Right lobe of liver (tissue), 6 donors: Measurements from ENCODE around the gene DDI1. TPM values are rescaled to one million over a fixed set of nuclear protein-coding genes. Genes with fewer than 3 reads are reported as not detected.

Experiments used
- ATAC-seq, 4 donors: fragments of 200-7000 bp; cut with Tn5 transposase; one replicate each; pipeline ENCODE4 v1.9.1; 2020; ENCODE audit warnings: mild to moderate bottlenecking in 4 of 4, moderate library complexity in 4 of 4
- DNase-seq, 3 donors: peaks; one replicate each; pipeline ENCODE4 v3.0.0-alpha.2; 2020
- H3K27ac ChIP-seq, 3 donors: fragments of 200-600 bp; one replicate each; pipeline ENCODE4 v1.8.0; 2022
- H3K27me3 ChIP-seq, 2 donors: fragments of 200-600 bp; one replicate each; pipeline ENCODE4 v1.8.0; 2022
- H3K36me3 ChIP-seq, 4 donors: fragments of 200-600 bp; sonication (generic) in 1 of 4; one replicate each; pipeline versions ENCODE4 v1.5.1 to v1.8.0; 2017 to 2022; ENCODE audit warnings: control low read depth in 1 of 4
- H3K4me1 ChIP-seq, 4 donors: fragments of 200-600 bp; sonication (generic) in 1 of 4; one replicate each; pipeline versions ENCODE4 v1.5.1 to v1.8.0; 2017 to 2022; ENCODE audit warnings: control low read depth in 1 of 4
- H3K4me3 ChIP-seq, 3 donors: fragments of 200-600 bp; one replicate each; pipeline ENCODE4 v1.8.0; 2022
- H3K9me3 ChIP-seq, 4 donors: fragments of 200-600 bp; sonication (generic) in 1 of 4; one replicate each; pipeline versions ENCODE4 v1.5.1 to v1.8.0; 2017 to 2022; ENCODE audit warnings: control low read depth in 1 of 4
- POLR2A ChIP-seq: fragments of 450-650 bp; IDR thresholded peaks from one replicate; pipeline ENCODE4 v1.6.1; 2017; ENCODE audit warnings: antibody characterized with exemption, mild to moderate bottlenecking
- WGBS: methylation state at CpG from one replicate; pipeline ENCODE4 v1.1.6; 2018; ENCODE audit warnings: low coverage, low lambda C conversion rate; ENCODE audit not compliant: insufficient coverage; ENCODE audit errors: missing lambda C conversion rate; 5-methylcytosine and 5-hydroxymethylcytosine counted together
- intact Hi-C, 2 donors: fragments of 100-400 bp; cut with DNase I; formaldehyde crosslinking; loops; one replicate each; pipeline versions ENCODE4 v1.11.2 to v1.14.1; 2022
- total RNA-seq, 6 experiments: library from RNA; depleted of rRNA in 2 of 6; stranded (reverse); fragments of >200 nt in 2 of 6; fragmentation: NEBNext Ultra II Directional in 3 of 6; extraction: Animal tissue kit (Norgen Biotek cat#: 25700) in 3 of 6; gene quantifications; one replicate each; pipeline versions ENCODE4 v1.1.0 to v1.2.4, GENCODE V29; 2016 to 2023
- TF ChIP-seq, protein P1 (sequence below), 4 donors: fragments of 200-600 bp in 3 of 4; fragments of 450-650 bp in 1 of 4; IDR thresholded peaks; one replicate each; pipeline versions ENCODE4 v1.5.1 to v1.8.0; 2016 to 2022; ENCODE audit warnings: antibody characterized with exemption in 4 of 4, mild to moderate bottlenecking in 2 of 4
- donor health status: DM: no; HTN: yes; CAD: no.
- donor health status: DM: no; HTN: no; CAD: no.
- donor health status: DM: no; HTN: no; CAD: no.
- donor health status: DM: no; HTN: yes; CAD: no.
- donor health status: DM: no; HTN: yes; CAD: no.

DDI1 gene
- total RNA-seq, 6 experiments from 2014 or later: not detected

DNA sequence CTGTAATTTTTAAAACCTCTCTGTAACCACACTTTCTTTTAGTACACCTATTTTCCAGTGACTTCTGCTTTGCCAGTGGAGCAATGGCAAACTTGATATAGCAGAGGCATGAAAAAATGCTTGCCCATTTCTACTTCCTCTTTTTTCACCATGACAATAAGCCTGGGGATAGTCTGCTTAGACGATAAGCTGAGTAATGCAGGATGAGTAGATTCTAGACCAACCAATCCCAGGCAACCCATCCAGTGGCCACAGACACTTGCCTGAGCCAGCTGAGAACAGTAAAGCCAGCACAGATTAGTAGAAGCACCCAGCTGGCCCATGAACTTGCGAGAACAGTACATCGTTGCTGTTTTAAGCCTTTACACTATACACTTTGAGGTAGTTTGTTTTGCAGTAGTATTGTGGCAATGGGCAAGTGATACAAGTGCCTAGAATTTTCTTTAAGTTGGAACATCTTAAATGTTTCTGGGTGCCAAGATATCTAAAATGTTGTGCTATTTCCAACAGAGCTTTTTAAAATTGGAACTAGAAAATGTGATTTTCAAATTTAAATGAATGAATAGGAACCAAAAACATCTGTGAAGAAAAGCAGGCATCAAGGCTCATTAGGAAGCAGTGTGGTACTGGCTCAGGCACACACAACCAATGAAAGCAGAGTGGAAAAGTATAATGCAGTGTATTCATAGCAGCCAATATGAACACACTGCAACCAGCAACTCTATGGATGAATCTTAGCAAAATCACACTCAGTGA is 37.7 kb downstream of the DDI1 start:
- no peaks in the 10 kb centered on the region for H3K9me3 ChIP-seq
- 46% methylated on average over 3 of the region's 3 CpGs for WGBS
- no peaks in the 10 kb centered on the region for H3K36me3 ChIP-seq
- H3K27me3 ChIP-seq: no peaks in the 10 kb centered on the region
- no peak overlapping the region for H3K27ac ChIP-seq
- H3K4me3 ChIP-seq: no peak overlapping the region
- ATAC-seq: peak in 3 of 4 donors; percentile 17 to 42 (median 41)
- no peak for DNase-seq
- no peaks in the 10 kb centered on the region for H3K4me1 ChIP-seq
- intact Hi-C loops: no loop called here
- TF ChIP-seq, protein P1, sequence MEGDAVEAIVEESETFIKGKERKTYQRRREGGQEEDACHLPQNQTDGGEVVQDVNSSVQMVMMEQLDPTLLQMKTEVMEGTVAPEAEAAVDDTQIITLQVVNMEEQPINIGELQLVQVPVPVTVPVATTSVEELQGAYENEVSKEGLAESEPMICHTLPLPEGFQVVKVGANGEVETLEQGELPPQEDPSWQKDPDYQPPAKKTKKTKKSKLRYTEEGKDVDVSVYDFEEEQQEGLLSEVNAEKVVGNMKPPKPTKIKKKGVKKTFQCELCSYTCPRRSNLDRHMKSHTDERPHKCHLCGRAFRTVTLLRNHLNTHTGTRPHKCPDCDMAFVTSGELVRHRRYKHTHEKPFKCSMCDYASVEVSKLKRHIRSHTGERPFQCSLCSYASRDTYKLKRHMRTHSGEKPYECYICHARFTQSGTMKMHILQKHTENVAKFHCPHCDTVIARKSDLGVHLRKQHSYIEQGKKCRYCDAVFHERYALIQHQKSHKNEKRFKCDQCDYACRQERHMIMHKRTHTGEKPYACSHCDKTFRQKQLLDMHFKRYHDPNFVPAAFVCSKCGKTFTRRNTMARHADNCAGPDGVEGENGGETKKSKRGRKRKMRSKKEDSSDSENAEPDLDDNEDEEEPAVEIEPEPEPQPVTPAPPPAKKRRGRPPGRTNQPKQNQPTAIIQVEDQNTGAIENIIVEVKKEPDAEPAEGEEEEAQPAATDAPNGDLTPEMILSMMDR (IDR thresholded peaks at IDR 0.05): no peak
- no peak for TF ChIP-seq POLR2A

- Histone ChIP-seq H3K4me1 (no peaks in the 10 kb centered on the region), H3K27me3 (no peaks in the 10 kb centered on the region), H3K9me3 (no peaks in the 10 kb centered on the region), H3K4me3 (no peak overlapping the region), H3K36me3 (no peaks in the 10 kb centered on the region), H3K27ac (no peak overlapping the region)
- ATAC-seq: no peak
- no peak for TF ChIP-seq POLR2A
- DNase-seq: no peak
- intact Hi-C loops: no loop called here
Observed at GRCh38 chr11:104075091-104075490, 38.7 kb downstream of the DDI1 start.

DNA sequence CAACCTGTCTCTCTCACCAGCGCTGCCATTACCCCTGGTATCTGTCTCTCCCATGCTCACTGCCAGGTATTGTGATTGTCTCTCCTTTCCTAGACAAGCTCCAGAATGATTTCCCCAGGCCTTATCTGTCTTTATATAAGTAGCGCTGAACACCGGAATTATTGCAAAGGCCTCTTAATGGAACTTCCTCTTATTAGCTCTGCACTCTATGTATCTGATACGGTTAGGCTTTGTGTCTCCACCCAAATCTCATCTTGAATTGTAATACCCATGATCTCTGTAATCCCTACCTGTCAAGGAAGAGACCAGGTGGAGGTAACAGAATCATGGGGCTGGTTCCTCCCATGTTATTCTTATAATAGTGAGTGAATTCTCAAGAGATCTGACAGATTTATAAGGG is 39.3 kb downstream of the DDI1 start:
- DNase-seq (no peak), ATAC-seq (peak in 1 of 4 donors; percentile 29)
- TF ChIP-seq, protein P1 (IDR thresholded peaks at IDR 0.05): no peak
- no peak for TF ChIP-seq POLR2A
- intact Hi-C loops: no loop called here
- 72% methylated on average over 4 of the region's 4 CpGs for WGBS
- Histone ChIP-seq H3K4me3 (no peak overlapping the region), H3K4me1 (no peaks in the 10 kb centered on the region), H3K27ac (no peak overlapping the region), H3K9me3 (no peaks in the 10 kb centered on the region), H3K36me3 (no peaks in the 10 kb centered on the region), H3K27me3 (no peaks in the 10 kb centered on the region)

- 41% methylated on average over 2 of the region's 2 CpGs for WGBS
- H3K27me3 ChIP-seq: no peaks in the 10 kb centered on the region
Observed at GRCh38 chr11:104076455-104076854, 40.0 kb downstream of the DDI1 start.

DNA sequence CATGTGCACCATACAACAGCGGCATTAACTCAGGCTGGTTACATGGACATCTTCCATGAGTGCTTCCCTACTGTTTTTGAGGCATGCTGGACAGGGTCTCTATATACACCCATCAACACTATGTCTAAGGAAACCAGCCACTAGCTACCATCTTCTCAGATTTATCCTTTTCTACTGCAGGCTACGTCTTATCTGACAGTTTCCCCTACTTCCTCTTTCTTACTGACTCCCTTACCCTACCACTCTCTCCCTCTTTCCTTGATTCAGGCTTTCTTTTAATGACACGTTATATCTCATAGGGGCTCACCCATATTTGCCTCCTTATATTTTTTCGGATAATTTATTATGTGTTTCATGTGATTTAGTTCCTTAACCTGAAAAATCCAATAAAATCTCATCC is 41.8 kb downstream of the DDI1 start:
- Histone ChIP-seq H3K9me3 (no peaks in the 10 kb centered on the region), H3K27ac (no peak overlapping the region), H3K36me3 (no peaks in the 10 kb centered on the region), H3K27me3 (no peaks in the 10 kb centered on the region), H3K4me1 (no peaks in the 10 kb centered on the region), H3K4me3 (no peak overlapping the region)
- WGBS: 38% methylated on average over 4 of the region's 4 CpGs
- intact Hi-C loops: no loop called here
- ATAC-seq: no peak
- TF ChIP-seq, protein P1 (IDR thresholded peaks at IDR 0.05): no peak
- no peak for TF ChIP-seq POLR2A
- DNase-seq: no peak

More at GRCh38 chr11:104076455-104076854, 40.0 kb downstream of the DDI1 start:
- Histone ChIP-seq H3K4me3 (no peak overlapping the region), H3K27ac (no peak overlapping the region), H3K9me3 (no peaks in the 10 kb centered on the region), H3K36me3 (no peaks in the 10 kb centered on the region), H3K4me1 (no peaks in the 10 kb centered on the region)
- intact Hi-C loops: no loop called here
- ATAC-seq (no peak), DNase-seq (no peak)
- TF ChIP-seq, protein P1 (IDR thresholded peaks at IDR 0.05): no peak
- TF ChIP-seq POLR2A: no peak
